ENCODE results near the gene TNFRSF11A.
A peak's percentile ranks its signal among the peaks of the same experiment; 100 is the strongest.

The TNFRSF11A gene

DNA sequence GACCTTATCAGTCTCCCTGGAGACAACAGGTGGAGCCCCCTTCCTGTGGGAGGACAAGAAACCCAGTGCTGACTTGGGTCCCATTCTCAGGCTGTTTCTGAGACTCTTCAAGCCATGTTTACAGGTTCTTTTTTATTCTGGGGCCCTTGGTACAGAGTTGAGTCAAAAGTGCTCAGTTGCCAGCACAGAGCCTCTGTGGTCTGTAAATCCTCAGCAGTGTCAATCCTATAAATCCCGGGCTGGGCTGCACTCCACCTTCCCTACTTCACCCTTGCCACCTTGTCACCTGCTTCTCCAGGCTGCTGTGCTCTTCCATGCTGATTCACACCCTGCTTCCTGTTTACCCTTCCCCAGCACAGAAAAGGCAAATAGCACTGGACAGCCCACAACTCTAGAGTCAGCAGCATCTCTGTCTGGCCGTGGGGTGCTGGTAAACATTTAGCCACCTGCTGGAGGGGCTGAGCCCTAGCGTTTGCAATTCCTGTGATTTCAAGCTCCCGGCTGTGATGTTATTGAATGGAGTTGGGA lies 74.7 kb downstream of the TNFRSF11A start:
- TF ChIP-seq, protein P1, sequence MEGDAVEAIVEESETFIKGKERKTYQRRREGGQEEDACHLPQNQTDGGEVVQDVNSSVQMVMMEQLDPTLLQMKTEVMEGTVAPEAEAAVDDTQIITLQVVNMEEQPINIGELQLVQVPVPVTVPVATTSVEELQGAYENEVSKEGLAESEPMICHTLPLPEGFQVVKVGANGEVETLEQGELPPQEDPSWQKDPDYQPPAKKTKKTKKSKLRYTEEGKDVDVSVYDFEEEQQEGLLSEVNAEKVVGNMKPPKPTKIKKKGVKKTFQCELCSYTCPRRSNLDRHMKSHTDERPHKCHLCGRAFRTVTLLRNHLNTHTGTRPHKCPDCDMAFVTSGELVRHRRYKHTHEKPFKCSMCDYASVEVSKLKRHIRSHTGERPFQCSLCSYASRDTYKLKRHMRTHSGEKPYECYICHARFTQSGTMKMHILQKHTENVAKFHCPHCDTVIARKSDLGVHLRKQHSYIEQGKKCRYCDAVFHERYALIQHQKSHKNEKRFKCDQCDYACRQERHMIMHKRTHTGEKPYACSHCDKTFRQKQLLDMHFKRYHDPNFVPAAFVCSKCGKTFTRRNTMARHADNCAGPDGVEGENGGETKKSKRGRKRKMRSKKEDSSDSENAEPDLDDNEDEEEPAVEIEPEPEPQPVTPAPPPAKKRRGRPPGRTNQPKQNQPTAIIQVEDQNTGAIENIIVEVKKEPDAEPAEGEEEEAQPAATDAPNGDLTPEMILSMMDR (IDR thresholded peaks at IDR 0.05; ENCODE audit: insufficient read depth, low read length, poor library complexity, severe bottlenecking), result peak; percentile 29
- no peak for DNase-seq (ENCODE audit: extremely low read depth, insufficient read length)
- Histone ChIP-seq H3K27me3 (replicated peaks; ENCODE audit: control insufficient read depth, insufficient read depth, low read length) (no peaks in the 10 kb centered on the region), H3K36me3 (ENCODE audit: control insufficient read depth, insufficient read depth, low read length) (no peaks in the 10 kb centered on the region), H3K4me3 (replicated peaks; ENCODE audit: low read depth, low read length) (no peak overlapping the region)

DNA sequence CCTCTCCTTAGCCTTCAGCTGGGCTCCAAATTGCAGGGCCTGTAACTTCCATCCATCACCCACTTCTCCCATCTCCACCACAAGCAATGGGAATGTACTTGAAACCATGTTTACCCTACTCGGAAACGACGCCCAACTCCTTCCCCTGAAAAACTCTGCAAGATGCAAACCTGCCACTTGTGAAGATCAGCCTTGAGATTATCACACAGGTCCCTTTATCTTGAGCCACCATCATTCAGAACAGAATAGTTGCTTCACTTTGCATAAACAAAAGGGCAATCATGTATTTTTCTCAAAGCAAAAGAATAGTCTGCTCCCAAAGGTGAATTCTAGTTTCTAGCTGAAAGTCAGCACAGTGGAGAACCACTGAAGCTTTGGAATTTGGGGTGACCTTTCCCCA lies 75.8 kb downstream of the TNFRSF11A start:
- no peak for DNase-seq (ENCODE audit: extremely low read depth, insufficient read length)
- Histone ChIP-seq H3K27me3 (replicated peaks; ENCODE audit: control insufficient read depth, insufficient read depth, low read length) (no peaks in the 10 kb centered on the region), H3K4me3 (replicated peaks; ENCODE audit: low read depth, low read length) (no peak overlapping the region)

DNA sequence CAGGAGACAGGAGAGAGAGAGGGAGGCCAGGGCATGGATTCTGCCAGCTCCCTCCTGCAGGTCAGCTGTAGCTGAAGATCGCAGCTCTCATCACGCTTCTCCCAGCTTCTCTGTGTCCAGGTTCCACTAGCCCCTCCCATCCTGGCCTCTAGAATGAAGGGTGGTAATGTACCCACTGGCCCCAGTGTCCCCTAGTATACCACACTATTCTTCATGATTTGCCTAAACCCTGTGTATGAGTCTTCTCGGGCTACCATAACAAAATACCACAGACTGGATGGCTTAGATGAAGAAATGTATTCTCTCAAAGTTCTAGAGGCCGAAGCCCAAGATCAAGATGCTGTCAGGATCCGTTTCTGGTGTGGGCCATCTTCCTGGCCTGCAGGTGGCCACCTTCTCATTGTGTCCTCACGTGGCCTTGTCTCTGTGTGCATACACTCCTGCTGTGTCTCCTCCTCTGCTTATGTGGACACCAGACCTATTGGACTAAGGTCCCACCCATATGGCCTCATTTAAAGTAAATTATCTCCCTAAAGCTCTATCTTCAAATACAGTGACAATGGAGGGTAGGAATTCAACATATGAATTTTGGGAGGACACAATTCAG lies 77.3 kb downstream of the TNFRSF11A start:
- TF ChIP-seq, protein P1 (IDR thresholded peaks at IDR 0.05; ENCODE audit: insufficient read depth, low read length, poor library complexity, severe bottlenecking), result no peak
- Histone ChIP-seq H3K36me3 (ENCODE audit: control insufficient read depth, insufficient read depth, low read length) (no peaks in the 10 kb centered on the region), H3K4me3 (replicated peaks; ENCODE audit: low read depth, low read length) (no peak overlapping the region), H3K27me3 (replicated peaks; ENCODE audit: control insufficient read depth, insufficient read depth, low read length) (no peaks in the 10 kb centered on the region)
- no peak for DNase-seq (ENCODE audit: extremely low read depth, insufficient read length)

More for the DNA sequence above, 75.8 kb downstream of the TNFRSF11A start:
- H3K36me3 ChIP-seq (ENCODE audit: control insufficient read depth, insufficient read depth, low read length), result no peaks in the 10 kb centered on the region
- TF ChIP-seq, protein P1 (IDR thresholded peaks at IDR 0.05; ENCODE audit: insufficient read depth, low read length, poor library complexity, severe bottlenecking), result no peak

DNA sequence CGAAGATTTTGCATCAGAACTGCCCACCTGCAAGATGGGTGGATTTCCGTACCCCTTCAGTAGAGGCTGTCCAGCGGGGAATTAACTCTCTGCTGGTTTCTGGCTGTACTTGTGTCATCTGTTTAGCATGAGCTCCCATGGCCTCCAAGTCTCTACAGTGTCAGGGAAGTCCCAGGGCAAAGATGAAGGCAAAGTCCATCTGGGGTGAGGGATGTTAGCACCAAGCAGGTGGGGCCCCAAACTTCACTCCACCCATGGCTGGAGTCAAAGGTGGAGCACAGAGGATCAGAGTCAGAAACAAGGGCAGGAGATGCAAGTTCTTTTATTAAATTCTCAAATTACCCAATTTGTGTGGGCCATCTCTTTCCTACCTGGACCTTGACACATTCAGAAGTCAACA lies 78.0 kb downstream of the TNFRSF11A start:
- Histone ChIP-seq H3K4me3 (replicated peaks; ENCODE audit: low read depth, low read length) (no peak overlapping the region), H3K36me3 (ENCODE audit: control insufficient read depth, insufficient read depth, low read length) (no peaks in the 10 kb centered on the region), H3K27me3 (replicated peaks; ENCODE audit: control insufficient read depth, insufficient read depth, low read length) (no peaks in the 10 kb centered on the region; the same call in 1 of the 2 replicates)
- TF ChIP-seq, protein P1 (IDR thresholded peaks at IDR 0.05; ENCODE audit: insufficient read depth, low read length, poor library complexity, severe bottlenecking), result no peak
- no peak for DNase-seq (ENCODE audit: extremely low read depth, insufficient read length)

DNA sequence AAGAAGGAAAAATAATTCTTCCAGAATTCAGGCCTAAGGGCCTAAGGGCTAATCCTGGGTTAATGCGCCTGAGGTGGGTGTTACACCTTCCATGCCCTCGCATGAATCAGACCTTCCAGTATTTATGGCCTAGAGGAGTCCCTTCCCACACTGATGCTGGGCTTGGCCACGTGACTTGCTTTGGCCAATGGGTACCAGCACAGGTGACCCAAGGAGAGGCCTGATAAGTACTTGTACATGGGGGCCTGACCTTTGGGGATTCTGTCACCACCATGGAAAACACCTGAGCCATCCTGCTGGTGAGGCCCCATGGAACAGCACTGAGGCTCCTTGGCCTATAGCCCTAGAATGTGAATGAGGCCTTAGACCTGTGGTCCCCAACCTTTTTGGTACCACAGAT lies 79.8 kb downstream of the TNFRSF11A start:
- TF ChIP-seq, protein P1 (IDR thresholded peaks at IDR 0.05; ENCODE audit: insufficient read depth, low read length, poor library complexity, severe bottlenecking), result no peak
- DNase-seq (ENCODE audit: extremely low read depth, insufficient read length), result no peak
- H3K4me3 ChIP-seq (replicated peaks; ENCODE audit: low read depth, low read length), result no peak overlapping the region
- H3K36me3 ChIP-seq (ENCODE audit: control insufficient read depth, insufficient read depth, low read length), result no peaks in the 10 kb centered on the region
- H3K27me3 ChIP-seq (replicated peaks; ENCODE audit: control insufficient read depth, insufficient read depth, low read length), result no peaks in the 10 kb centered on the region; the same call in 1 of the 2 replicates

All from GM06990 (cell line).